Osteoblast (primary cell): ENCODE data around the gene SH3TC2. TPM values are rescaled to one million over a fixed set of nuclear protein-coding genes. Genes with fewer than 3 reads are reported as not detected.

Source experiments
- DNase-seq: peaks from one replicate; pipeline ENCODE4 v3.0.0; 2011; ENCODE audit warnings: low spot score, mixed read lengths; ENCODE audit not compliant: insufficient read length; ENCODE audit errors: missing footprints
- H2AFZ ChIP-seq: 2 replicates; pipeline ENCODE4 v1.6.0; 2011; ENCODE audit warnings: mild to moderate bottlenecking, low read length
- H3K27ac ChIP-seq: 2 replicates; pipeline ENCODE4 v1.5.1; 2011; ENCODE audit warnings: mild to moderate bottlenecking, low read depth, low read length, moderate library complexity
- H3K27me3 ChIP-seq: 2 replicates; pipeline ENCODE4 v1.6.0; 2012; ENCODE audit warnings: mild to moderate bottlenecking, control low read depth, inconsistent platforms, low read length, moderate library complexity; ENCODE audit not compliant: insufficient read depth
- H3K36me3 ChIP-seq: 2 replicates; pipeline ENCODE4 v1.5.1; 2011; ENCODE audit warnings: mild to moderate bottlenecking, low read length, control low read depth, moderate library complexity; ENCODE audit not compliant: insufficient read depth
- H3K4me1 ChIP-seq: 2 replicates; pipeline ENCODE4 v1.5.1; 2011; ENCODE audit warnings: mild to moderate bottlenecking, low read length, control low read depth, moderate library complexity; ENCODE audit not compliant: insufficient read depth
- H3K4me2 ChIP-seq: 2 replicates; pipeline ENCODE4 v1.6.0; 2011; ENCODE audit warnings: mild to moderate bottlenecking, low read length; ENCODE audit not compliant: insufficient read depth
- H3K4me3 ChIP-seq: fragments of 200-600 bp; sonication (generic); 3 replicates; pipeline ENCODE4 v1.5.1; 2012; ENCODE audit warnings: mild to moderate bottlenecking, low read length, inconsistent platforms; ENCODE audit not compliant: insufficient read depth
- H3K79me2 ChIP-seq: 2 replicates; pipeline ENCODE4 v1.6.0; 2012; ENCODE audit warnings: mild to moderate bottlenecking, low read length, control low read depth, inconsistent platforms; ENCODE audit not compliant: insufficient read depth
- H3K9me3 ChIP-seq: 2 replicates; pipeline ENCODE4 v1.5.1; 2011; ENCODE audit warnings: low read depth, low read length, control low read depth
- H4K20me1 ChIP-seq: 2 replicates; pipeline ENCODE4 v1.6.0; 2012; ENCODE audit warnings: mild to moderate bottlenecking, low read length, control low read depth; ENCODE audit not compliant: insufficient read depth
- CTCF ChIP-seq: IDR thresholded peaks from 2 replicates; pipeline ENCODE4 v1.5.1; 2011; ENCODE audit warnings: mild to moderate bottlenecking, low read depth, low read length, moderate library complexity; ENCODE audit errors: extremely low read depth
- total RNA-seq: library from RNA; depleted of rRNA; stranded (reverse); fragments of >200 nt; gene quantifications from 2 replicates; pipeline ENCODE4 v1.2.3, GENCODE V29; 2012

SH3TC2 gene
- total RNA-seq, 1 donor = 0.72 TPM

- Histone ChIP-seq H3K4me1 (peaks cover 16% of the 10 kb centered on the region), H4K20me1 (no peaks in the 10 kb centered on the region), H3K9me3 (no peaks in the 10 kb centered on the region), H3K79me2 (no peaks in the 10 kb centered on the region), H2AFZ (no peak overlapping the region), H3K27me3 (peaks cover 25% of the 10 kb centered on the region), H3K36me3 (no peaks in the 10 kb centered on the region), H3K27ac (no peak overlapping the region), H3K4me2 (no peak overlapping the region), H3K4me3 (no peak overlapping the region)
- DNase-seq = no peak
- no peak for TF ChIP-seq CTCF
Observed at GRCh38 chr5:148990817-148991216, 72.0 kb downstream of the SH3TC2 start.

- DNase-seq = no peak
- no peak overlapping the region for H2AFZ ChIP-seq
- no peaks in the 10 kb centered on the region for H3K9me3 ChIP-seq
- no peak for TF ChIP-seq CTCF
- H3K27ac ChIP-seq = no peak overlapping the region
- no peak overlapping the region for H3K4me2 ChIP-seq
- H3K79me2 ChIP-seq = no peaks in the 10 kb centered on the region
- H3K4me1 ChIP-seq = peaks cover 14% of the 10 kb centered on the region
- H4K20me1 ChIP-seq = no peaks in the 10 kb centered on the region
- H3K4me3 ChIP-seq = no peak overlapping the region
- H3K27me3 ChIP-seq = peaks cover 30% of the 10 kb centered on the region
- H3K36me3 ChIP-seq = no peaks in the 10 kb centered on the region
Observed at GRCh38 chr5:148989567-148989966, 73.3 kb downstream of the SH3TC2 start.

- no peak overlapping the region for H3K4me2 ChIP-seq
- H3K9me3 ChIP-seq = no peaks in the 10 kb centered on the region
- no peak overlapping the region for H3K27ac ChIP-seq
- no peaks in the 10 kb centered on the region for H3K36me3 ChIP-seq
- H2AFZ ChIP-seq = no peak overlapping the region
- H3K4me1 ChIP-seq = peaks cover 17% of the 10 kb centered on the region
- H4K20me1 ChIP-seq = no peaks in the 10 kb centered on the region
- H3K4me3 ChIP-seq = no peak overlapping the region
- peaks cover 30% of the 10 kb centered on the region for H3K27me3 ChIP-seq
- H3K79me2 ChIP-seq = no peaks in the 10 kb centered on the region
- no peak for TF ChIP-seq CTCF
- no peak for DNase-seq
Observed at GRCh38 chr5:148988328-148988727, 74.5 kb downstream of the SH3TC2 start.

- no peak for TF ChIP-seq CTCF
- no peak for DNase-seq
- Histone ChIP-seq H3K36me3 (no peaks in the 10 kb centered on the region), H3K27ac (no peak overlapping the region), H3K27me3 (peaks cover 30% of the 10 kb centered on the region), H3K4me2 (no peak overlapping the region), H3K79me2 (no peaks in the 10 kb centered on the region), H2AFZ (no peak overlapping the region), H4K20me1 (no peaks in the 10 kb centered on the region), H3K9me3 (no peaks in the 10 kb centered on the region), H3K4me1 (peaks cover 17% of the 10 kb centered on the region), H3K4me3 (no peak overlapping the region)
Observed at GRCh38 chr5:148986636-148987035, 76.2 kb downstream of the SH3TC2 start.
